ENCODE data around the gene LBP.

LBP gene

DNA sequence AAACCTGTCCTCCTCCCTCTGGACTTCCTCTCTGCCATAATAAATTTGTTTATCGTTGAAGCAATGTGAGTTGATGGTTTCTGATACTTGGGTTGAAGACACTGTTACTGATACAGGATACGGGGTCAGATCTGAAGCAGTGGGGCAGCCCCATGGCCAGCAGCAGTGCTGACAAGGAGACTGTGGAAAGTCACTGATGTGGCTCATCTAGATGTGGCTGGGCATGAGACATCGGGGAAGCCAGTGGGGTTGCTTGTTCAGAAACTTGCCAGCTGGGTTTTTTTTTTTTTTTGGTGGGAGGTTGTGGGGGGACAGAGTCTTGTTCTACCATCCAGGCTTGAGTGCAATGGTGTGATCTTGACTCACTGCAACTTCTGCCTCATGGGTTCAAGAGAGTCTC, 45.0 kb upstream of the LBP start:
- TF ChIP-seq, protein P1, sequence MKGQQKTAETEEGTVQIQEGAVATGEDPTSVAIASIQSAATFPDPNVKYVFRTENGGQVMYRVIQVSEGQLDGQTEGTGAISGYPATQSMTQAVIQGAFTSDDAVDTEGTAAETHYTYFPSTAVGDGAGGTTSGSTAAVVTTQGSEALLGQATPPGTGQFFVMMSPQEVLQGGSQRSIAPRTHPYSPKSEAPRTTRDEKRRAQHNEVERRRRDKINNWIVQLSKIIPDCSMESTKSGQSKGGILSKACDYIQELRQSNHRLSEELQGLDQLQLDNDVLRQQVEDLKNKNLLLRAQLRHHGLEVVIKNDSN (IDR thresholded peaks at IDR 0.05): no peak

DNA sequence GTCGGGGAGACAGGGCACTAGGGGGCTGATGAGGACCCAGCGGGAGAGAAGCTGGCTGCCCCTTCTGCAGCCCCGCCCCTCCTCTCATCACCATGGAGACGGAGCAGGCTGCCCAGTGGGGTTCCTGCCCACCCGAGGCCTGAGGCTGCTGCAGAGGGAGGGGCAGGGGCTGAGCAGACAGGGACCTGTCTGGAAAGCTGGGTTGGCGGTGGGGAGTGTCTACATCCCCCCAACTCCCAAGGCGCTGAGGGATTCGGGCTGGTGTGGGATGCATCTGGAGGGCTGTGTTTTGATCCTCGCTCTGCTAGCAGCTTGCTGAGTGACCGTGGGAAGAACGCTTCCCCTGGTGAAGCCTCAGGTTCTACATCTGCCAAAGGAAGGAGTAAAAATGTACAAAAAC, 43.5 kb upstream of the LBP start:
- TF ChIP-seq TCF12 (IDR thresholded peaks at IDR 0.05; ENCODE audit: low read depth) (no peak), CEBPB (IDR thresholded peaks at IDR 0.05) (no peak), EGR1 (IDR thresholded peaks at IDR 0.05) (no peak), FOXM1 (IDR thresholded peaks at IDR 0.05; ENCODE audit: borderline replicate concordance, low read depth) (no peak), TEAD4 (IDR thresholded peaks at IDR 0.05) (no peak), RAD21 (IDR thresholded peaks at IDR 0.05; ENCODE audit: low read depth) (no peak), EP300 (IDR thresholded peaks at IDR 0.05; ENCODE audit: borderline replicate concordance) (no peak), NFIC (IDR thresholded peaks at IDR 0.05) (no peak), YY1 (IDR thresholded peaks at IDR 0.05; ENCODE audit: low read depth) (no peak), TAF1 (IDR thresholded peaks at IDR 0.05; ENCODE audit: low read depth) (no peak)
- TF ChIP-seq, protein P2, sequence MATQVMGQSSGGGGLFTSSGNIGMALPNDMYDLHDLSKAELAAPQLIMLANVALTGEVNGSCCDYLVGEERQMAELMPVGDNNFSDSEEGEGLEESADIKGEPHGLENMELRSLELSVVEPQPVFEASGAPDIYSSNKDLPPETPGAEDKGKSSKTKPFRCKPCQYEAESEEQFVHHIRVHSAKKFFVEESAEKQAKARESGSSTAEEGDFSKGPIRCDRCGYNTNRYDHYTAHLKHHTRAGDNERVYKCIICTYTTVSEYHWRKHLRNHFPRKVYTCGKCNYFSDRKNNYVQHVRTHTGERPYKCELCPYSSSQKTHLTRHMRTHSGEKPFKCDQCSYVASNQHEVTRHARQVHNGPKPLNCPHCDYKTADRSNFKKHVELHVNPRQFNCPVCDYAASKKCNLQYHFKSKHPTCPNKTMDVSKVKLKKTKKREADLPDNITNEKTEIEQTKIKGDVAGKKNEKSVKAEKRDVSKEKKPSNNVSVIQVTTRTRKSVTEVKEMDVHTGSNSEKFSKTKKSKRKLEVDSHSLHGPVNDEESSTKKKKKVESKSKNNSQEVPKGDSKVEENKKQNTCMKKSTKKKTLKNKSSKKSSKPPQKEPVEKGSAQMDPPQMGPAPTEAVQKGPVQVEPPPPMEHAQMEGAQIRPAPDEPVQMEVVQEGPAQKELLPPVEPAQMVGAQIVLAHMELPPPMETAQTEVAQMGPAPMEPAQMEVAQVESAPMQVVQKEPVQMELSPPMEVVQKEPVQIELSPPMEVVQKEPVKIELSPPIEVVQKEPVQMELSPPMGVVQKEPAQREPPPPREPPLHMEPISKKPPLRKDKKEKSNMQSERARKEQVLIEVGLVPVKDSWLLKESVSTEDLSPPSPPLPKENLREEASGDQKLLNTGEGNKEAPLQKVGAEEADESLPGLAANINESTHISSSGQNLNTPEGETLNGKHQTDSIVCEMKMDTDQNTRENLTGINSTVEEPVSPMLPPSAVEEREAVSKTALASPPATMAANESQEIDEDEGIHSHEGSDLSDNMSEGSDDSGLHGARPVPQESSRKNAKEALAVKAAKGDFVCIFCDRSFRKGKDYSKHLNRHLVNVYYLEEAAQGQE (IDR thresholded peaks at IDR 0.05; ENCODE audit: low read depth): no peak
- TF ChIP-seq, protein P3, sequence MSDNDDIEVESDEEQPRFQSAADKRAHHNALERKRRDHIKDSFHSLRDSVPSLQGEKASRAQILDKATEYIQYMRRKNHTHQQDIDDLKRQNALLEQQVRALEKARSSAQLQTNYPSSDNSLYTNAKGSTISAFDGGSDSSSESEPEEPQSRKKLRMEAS (IDR thresholded peaks at IDR 0.05): no peak
- TF ChIP-seq, protein P1 (IDR thresholded peaks at IDR 0.05): no peak

DNA sequence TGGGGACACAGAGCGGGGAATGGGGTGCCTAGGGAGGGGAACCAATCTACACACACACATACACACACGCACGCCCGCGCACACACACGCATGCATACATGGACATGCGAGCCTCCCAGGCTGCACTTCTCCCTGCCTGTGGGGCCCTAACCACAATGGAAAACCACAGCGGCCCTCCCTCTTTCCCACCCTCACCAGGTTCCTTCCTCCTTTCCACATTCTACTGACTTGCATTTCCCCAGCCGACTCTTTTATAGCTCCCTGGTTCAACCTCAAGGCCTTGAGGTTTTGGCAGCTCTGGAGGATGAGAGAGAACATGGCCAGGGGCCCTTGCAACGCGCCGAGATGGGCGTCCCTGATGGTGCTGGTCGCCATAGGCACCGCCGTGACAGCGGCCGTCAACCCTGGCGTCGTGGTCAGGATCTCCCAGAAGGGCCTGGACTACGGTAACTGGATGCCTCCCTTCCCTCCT, 42.3 kb upstream of the LBP start, which contains the start of gene BPI:
Gene BPI, plus strand, starts transcription at position 249 of the 472 bp plus-strand sequence. Its CDS starts 68 bp downstream, at position 317.
- no peak for TF ChIP-seq TCF12 (IDR thresholded peaks at IDR 0.05; ENCODE audit: low read depth)
- TF ChIP-seq TEAD4 (IDR thresholded peaks at IDR 0.05): no peak
- TF ChIP-seq CEBPB (IDR thresholded peaks at IDR 0.05): no peak
- TF ChIP-seq YY1 (IDR thresholded peaks at IDR 0.05; ENCODE audit: low read depth): no peak
- no peak for TF ChIP-seq EGR1 (IDR thresholded peaks at IDR 0.05)

DNA sequence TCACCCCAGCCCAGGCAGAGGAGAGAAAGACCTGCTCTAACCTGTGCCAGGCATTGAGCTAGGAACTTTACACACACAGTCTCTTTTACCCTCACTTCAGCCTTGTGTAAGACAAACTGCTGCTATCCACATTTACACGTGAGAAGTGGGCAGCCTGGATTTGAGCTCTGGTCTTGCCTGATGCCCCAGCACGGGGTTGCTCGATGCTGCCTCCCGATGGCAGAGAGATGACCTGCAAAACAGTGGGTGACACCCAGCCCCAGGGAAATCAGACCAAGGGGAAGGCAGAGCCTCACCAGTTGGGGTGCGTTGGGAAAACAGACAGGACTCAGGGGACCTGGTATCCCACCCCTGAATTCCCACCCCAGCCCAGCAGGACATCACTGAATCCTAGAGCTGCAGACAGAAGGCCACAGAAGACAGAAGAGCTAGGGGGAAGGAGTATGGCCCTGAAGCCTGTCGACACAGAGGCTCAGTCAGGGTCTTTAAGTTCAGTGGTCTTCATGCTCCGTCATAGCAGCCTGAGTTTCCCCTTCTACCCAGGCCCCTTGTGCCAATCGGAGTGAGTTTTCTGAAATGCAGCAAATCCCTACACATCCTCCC, 41.3 kb upstream of the LBP start:
- TF ChIP-seq ZBTB7A (IDR thresholded peaks at IDR 0.05; ENCODE audit: low read depth) (no peak), EGR1 (IDR thresholded peaks at IDR 0.05) (no peak), RAD21 (IDR thresholded peaks at IDR 0.05; ENCODE audit: low read depth) (peak; percentile 68)

DNA sequence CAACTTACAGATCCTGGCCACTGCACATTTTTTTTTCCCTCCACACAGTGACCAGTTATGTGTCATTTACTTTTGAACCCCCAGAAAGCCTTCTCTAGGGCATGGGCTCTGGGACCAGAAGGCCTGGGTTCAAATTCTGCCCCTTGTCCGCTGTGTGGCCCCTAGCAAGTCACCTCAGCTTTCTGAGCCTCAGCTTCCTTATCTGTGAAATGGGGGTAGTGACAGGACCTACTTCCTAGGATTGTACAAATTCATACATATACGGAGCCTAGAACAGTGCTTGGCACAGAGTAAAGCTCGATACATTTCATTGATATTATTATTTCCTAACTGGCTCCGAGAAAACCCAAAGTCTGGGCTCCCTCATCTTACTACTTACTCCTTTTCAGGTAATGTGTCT, 40.7 kb upstream of the LBP start:
- TF ChIP-seq ZBTB7A (IDR thresholded peaks at IDR 0.05; ENCODE audit: low read depth): no peak
- TF ChIP-seq EP300 (IDR thresholded peaks at IDR 0.05; ENCODE audit: borderline replicate concordance): no peak
- TF ChIP-seq, protein P3 (IDR thresholded peaks at IDR 0.05): no peak
- no peak for TF ChIP-seq EGR1 (IDR thresholded peaks at IDR 0.05)
- TF ChIP-seq TAF1 (IDR thresholded peaks at IDR 0.05; ENCODE audit: low read depth): no peak
- TF ChIP-seq YY1 (IDR thresholded peaks at IDR 0.05; ENCODE audit: low read depth): no peak
- no peak for TF ChIP-seq TEAD4 (IDR thresholded peaks at IDR 0.05)
- TF ChIP-seq RAD21 (IDR thresholded peaks at IDR 0.05; ENCODE audit: low read depth): no peak
- TF ChIP-seq CREB1 (IDR thresholded peaks at IDR 0.05; ENCODE audit: low read depth): no peak
- TF ChIP-seq, protein P1 (IDR thresholded peaks at IDR 0.05): no peak
- TF ChIP-seq, protein P2 (IDR thresholded peaks at IDR 0.05; ENCODE audit: low read depth): no peak
- TF ChIP-seq CEBPB (IDR thresholded peaks at IDR 0.05): no peak
- no peak for TF ChIP-seq TCF12 (IDR thresholded peaks at IDR 0.05; ENCODE audit: low read depth)
- no peak for TF ChIP-seq NFIC (IDR thresholded peaks at IDR 0.05)
- no peak for TF ChIP-seq FOXM1 (IDR thresholded peaks at IDR 0.05; ENCODE audit: borderline replicate concordance, low read depth)

DNA sequence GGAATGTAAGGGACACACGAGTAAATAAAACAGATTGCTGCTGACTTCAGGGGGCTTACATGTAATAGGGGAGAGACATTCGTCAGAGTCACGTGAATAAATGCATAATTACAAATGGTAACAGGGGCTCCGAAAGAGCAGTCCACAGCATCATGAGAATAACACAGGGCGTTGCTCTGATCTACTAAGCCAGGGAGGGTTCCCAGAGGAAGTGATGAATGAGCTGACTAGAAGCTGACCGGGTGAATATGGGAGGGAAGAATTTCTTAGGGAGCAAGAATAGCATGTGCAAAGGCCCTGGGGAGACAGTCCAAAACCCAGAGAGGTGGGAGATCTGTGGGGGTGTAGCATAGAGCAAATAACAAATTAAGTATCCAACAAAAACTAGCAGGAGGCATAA, 39.9 kb upstream of the LBP start:
- TF ChIP-seq, protein P3 (IDR thresholded peaks at IDR 0.05): no peak
- no peak for TF ChIP-seq RAD21 (IDR thresholded peaks at IDR 0.05; ENCODE audit: low read depth)
- no peak for TF ChIP-seq TCF12 (IDR thresholded peaks at IDR 0.05; ENCODE audit: low read depth)
- no peak for TF ChIP-seq FOXM1 (IDR thresholded peaks at IDR 0.05; ENCODE audit: borderline replicate concordance, low read depth)
- no peak for TF ChIP-seq NFIC (IDR thresholded peaks at IDR 0.05)
- TF ChIP-seq CEBPB (IDR thresholded peaks at IDR 0.05): no peak
- no peak for TF ChIP-seq EGR1 (IDR thresholded peaks at IDR 0.05)
- no peak for TF ChIP-seq TAF1 (IDR thresholded peaks at IDR 0.05; ENCODE audit: low read depth)
- TF ChIP-seq YY1 (IDR thresholded peaks at IDR 0.05; ENCODE audit: low read depth): no peak
- TF ChIP-seq, protein P1 (IDR thresholded peaks at IDR 0.05): no peak
- TF ChIP-seq, protein P2 (IDR thresholded peaks at IDR 0.05; ENCODE audit: low read depth): no peak
- TF ChIP-seq EP300 (IDR thresholded peaks at IDR 0.05; ENCODE audit: borderline replicate concordance): no peak
- TF ChIP-seq CREB1 (IDR thresholded peaks at IDR 0.05; ENCODE audit: low read depth): no peak
- TF ChIP-seq ZBTB7A (IDR thresholded peaks at IDR 0.05; ENCODE audit: low read depth): no peak
- TF ChIP-seq TEAD4 (IDR thresholded peaks at IDR 0.05): no peak

Measured in Ishikawa (cell line).